ENCODE results near the gene CD8B. TPM values are rescaled to one million over a fixed set of nuclear protein-coding genes. Genes with fewer than 3 reads are reported as not detected.

CD8B gene
- total and polyA plus RNA-seq, 2 of the 8 experiments (the other 6 are each of a cell fraction or from before 2014, with no cell fraction given), result 0.35 to 0.63 TPM

- TF ChIP-seq SRF (IDR thresholded peaks at IDR 0.05; ENCODE audit: low read depth, low read length), result no peak
- TF ChIP-seq HDAC6 (IDR thresholded peaks at IDR 0.05; ENCODE audit: low read depth, low read length), result no peak
- no peak for TF ChIP-seq CREB1 (IDR thresholded peaks at IDR 0.05)
- no peak for TF ChIP-seq RAD21 (IDR thresholded peaks at IDR 0.05 in 1 of 2, conservative IDR thresholded peaks at IDR 0.05 in 1 of 2; ENCODE audit: low read depth in 2 of 2, low read length in 2 of 2)
Observed at GRCh38 chr2:86788881-86789686, 72.6 kb downstream of the CD8B start (continued).

Measured in H1 (cell line).